Body of pancreas (tissue), 4 donors: ENCODE results near the gene PLET1. TPM values are rescaled to one million over a fixed set of nuclear protein-coding genes. Genes with fewer than 3 reads are reported as not detected.
A peak's percentile ranks its signal among the peaks of the same experiment; 100 is the strongest.

Source experiments
- ATAC-seq: fragments of 150-250 bp; one replicate; pipeline ENCODE4 v1.9.1; 2016
- DNase-seq, 4 donors: peaks; one replicate each; pipeline ENCODE4 v3.0.0-alpha.2; 2019
- H3K27ac ChIP-seq, 4 donors: fragments of 200-600 bp; sonication (generic); 1 replicate in 3 of 4; 2 replicates in 1 of 4; pipeline versions ENCODE4 v1.5.1 to v1.6.1; 2016 to 2019; ENCODE audit warnings: mild to moderate bottlenecking in 1 of 4, mixed read lengths in 1 of 4, moderate library complexity in 1 of 4
- H3K27me3 ChIP-seq, 2 donors: fragments of 200-600 bp; sonication (generic); one replicate each; pipeline ENCODE4 v1.6.0; 2016; ENCODE audit warnings: mild to moderate bottlenecking in 1 of 2
- H3K36me3 ChIP-seq, 2 donors: fragments of 200-600 bp; sonication (generic); replicated peaks in 1 of 2; 2 replicates each; pipeline ENCODE4 v1.5.1; 2016; ENCODE audit warnings: low read depth in 2 of 2; ENCODE audit not compliant: insufficient read depth in 1 of 2
- H3K4me1 ChIP-seq: fragments of 200-600 bp; sonication (generic); one replicate; pipeline ENCODE4 v1.6.0; 2016
- H3K4me3 ChIP-seq, 2 donors: fragments of 200-600 bp; sonication (generic); 1 replicate in 1 of 2; 2 replicates in 1 of 2; pipeline ENCODE4 v1.5.1; 2016 to 2019
- H3K9me3 ChIP-seq, 3 donors: fragments of 200-600 bp; sonication (generic); 1 replicate in 2 of 3; 2 replicates in 1 of 3; pipeline ENCODE4 v1.5.1; 2016
- CTCF ChIP-seq, 7 experiments: fragments of 450-650 bp in 4 of 7; fragments of 200-600 bp in 3 of 7; sonication (generic) in 3 of 7; IDR thresholded peaks; one replicate each; pipeline ENCODE4 v1.5.1; 2016 to 2019; ENCODE audit warnings: antibody characterized with exemption in 7 of 7
- POLR2A ChIP-seq, 3 donors: fragments of 450-650 bp; IDR thresholded peaks; one replicate each; pipeline ENCODE4 v1.6.1; 2016; ENCODE audit warnings: antibody characterized with exemption in 3 of 3, mild to moderate bottlenecking in 2 of 3
- WGBS, 2 donors: methylation state at CpG; one replicate each; pipeline ENCODE4 v1.1.5; 2017; 5-methylcytosine and 5-hydroxymethylcytosine counted together
- intact Hi-C: fragments of 100-400 bp; cut with DNase I; formaldehyde crosslinking; loops from one replicate; pipeline ENCODE4 v1.15.1; 2023
- total RNA-seq, 2 donors: library from RNA; depleted of rRNA; stranded (reverse); fragments of >200 nt; gene quantifications; one replicate each; pipeline ENCODE4 v1.1.0, GENCODE V29; 2016

Gene PLET1
- total RNA-seq, 2 donors from 2014 or later: not detected

- DNase-seq (peak in 2 of 4 donors; percentile 16 to 23), ATAC-seq (peak; percentile 52)
- Histone ChIP-seq H3K4me1 (peaks cover 5% of the 10 kb centered on the region), H3K27me3 (no peaks in the 10 kb centered on the region), H3K4me3 (no peak overlapping the region), H3K36me3 (no peaks in the 10 kb centered on the region), H3K27ac (no peak overlapping the region), H3K9me3 (no peaks in the 10 kb centered on the region)
- intact Hi-C loops: no loop called here
- TF ChIP-seq POLR2A (IDR thresholded peaks at IDR 0.05) (no peak), CTCF (IDR thresholded peaks at IDR 0.05) (no peak)
Measured at GRCh38 chr11:112212710-112213109, 48.0 kb downstream of the PLET1 start.

GRCh38 chr11:112212290-112212689 lies 48.4 kb downstream of the PLET1 start:
- intact Hi-C loops: no loop called here
- DNase-seq (no peak), ATAC-seq (no peak)
- TF ChIP-seq POLR2A (IDR thresholded peaks at IDR 0.05) (no peak), CTCF (IDR thresholded peaks at IDR 0.05) (no peak)
- Histone ChIP-seq H3K9me3 (no peaks in the 10 kb centered on the region), H3K27me3 (no peaks in the 10 kb centered on the region), H3K4me3 (no peak overlapping the region), H3K36me3 (no peaks in the 10 kb centered on the region), H3K4me1 (peaks cover 5% of the 10 kb centered on the region), H3K27ac (no peak overlapping the region)
- WGBS, 2 donors: 68 to 92% methylated on average over 3 of the region's 3 CpGs

GRCh38 chr11:112211536-112211935 lies 49.1 kb downstream of the PLET1 start:
- Histone ChIP-seq H3K27ac (no peak overlapping the region), H3K4me1 (peaks cover 5% of the 10 kb centered on the region), H3K9me3 (no peaks in the 10 kb centered on the region), H3K27me3 (no peaks in the 10 kb centered on the region), H3K36me3 (no peaks in the 10 kb centered on the region), H3K4me3 (no peak overlapping the region)
- no peak for TF ChIP-seq CTCF (IDR thresholded peaks at IDR 0.05)
- TF ChIP-seq POLR2A (IDR thresholded peaks at IDR 0.05): no peak
- no peak for ATAC-seq
- no peak for DNase-seq
- WGBS, 2 donors: 41 to 47% methylated on average over 2 of the region's 2 CpGs
- intact Hi-C loops: no loop called here

- ATAC-seq (no peak), DNase-seq (no peak)
- WGBS, 2 donors: 60 to 66% methylated on average over 1 of the region's 1 CpG
- Histone ChIP-seq H3K36me3 (no peaks in the 10 kb centered on the region), H3K27ac (no peak overlapping the region), H3K9me3 (no peaks in the 10 kb centered on the region), H3K4me3 (no peak overlapping the region), H3K4me1 (peaks cover 5% of the 10 kb centered on the region), H3K27me3 (no peaks in the 10 kb centered on the region)
- intact Hi-C loops: no loop called here
- no peak for TF ChIP-seq POLR2A (IDR thresholded peaks at IDR 0.05)
Measured at GRCh38 chr11:112210890-112211289, 49.8 kb downstream of the PLET1 start.

GRCh38 chr11:112206071-112206470 lies 54.6 kb downstream of the PLET1 start:
- Histone ChIP-seq H3K4me1 (no peaks in the 10 kb centered on the region), H3K36me3 (no peaks in the 10 kb centered on the region), H3K27ac (no peak overlapping the region), H3K4me3 (no peak overlapping the region), H3K27me3 (no peaks in the 10 kb centered on the region), H3K9me3 (no peaks in the 10 kb centered on the region)
- DNase-seq: no peak
- intact Hi-C loops: no loop called here
- 93% methylated on average over 17 to 23 of the region's 23 CpGs for WGBS, 2 donors
- no peak for TF ChIP-seq POLR2A (IDR thresholded peaks at IDR 0.05)
- TF ChIP-seq CTCF (IDR thresholded peaks at IDR 0.05): no peak
- ATAC-seq: no peak
